HG02759 (cell line): ENCODE measurements around the gene RRAS2.

Experiments used
- ATAC-seq: cut with Tn5 transposase; IDR thresholded peaks from one replicate; pipeline ENCODE4 v1.9.1; 2021; ENCODE audit warnings: mild to moderate bottlenecking, moderate library complexity; ENCODE audit not compliant: unreplicated experiment

Gene RRAS2

DNA sequence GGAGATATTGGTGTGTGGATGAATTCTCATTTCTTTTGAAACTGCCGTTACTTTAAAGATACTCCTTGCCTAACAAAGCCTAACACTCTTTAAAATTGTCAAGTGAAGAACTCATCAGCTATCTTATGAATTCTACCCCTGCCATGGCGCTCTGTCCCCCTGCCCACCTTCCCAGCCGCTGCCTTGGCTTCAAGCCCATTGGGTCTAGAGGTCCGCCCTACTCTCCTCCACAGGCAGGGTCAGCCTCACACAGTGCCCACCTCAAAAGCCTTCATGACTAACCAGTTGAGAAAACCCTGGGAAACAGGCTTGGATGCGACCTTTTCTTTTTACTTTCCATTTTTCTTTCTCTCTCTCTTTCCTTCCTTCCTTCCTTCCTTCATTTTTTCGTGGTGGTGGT lies 128.6 kb downstream of the RRAS2 start:
- no peak for ATAC-seq

GRCh38 chr11:14229472-14229871 lies 129.5 kb downstream of the RRAS2 start:
- ATAC-seq, result no peak

GRCh38 chr11:14228356-14228755 lies 130.6 kb downstream of the RRAS2 start:
- ATAC-seq, result no peak
